NCI-H460 (cell line): ENCODE results near the gene DLGAP1. TPM values are rescaled to one million over a fixed set of nuclear protein-coding genes. Genes with fewer than 3 reads are reported as not detected.

Source experiments
- DNase-seq: peaks from one replicate; pipeline ENCODE4 v3.0.0-alpha.2; 2016; ENCODE audit warnings: low read depth; ENCODE audit errors: extremely low read depth
- total RNA-seq: library from RNA; depleted of rRNA; stranded (reverse); fragments of >200 nt; shearing (Covaris generic); gene quantifications from 2 replicates; pipeline ENCODE4 v1.2.3, GENCODE V29; 2014

Gene DLGAP1
- total RNA-seq, 1 experiment from 2014 or later, result 1.8 TPM

DNA sequence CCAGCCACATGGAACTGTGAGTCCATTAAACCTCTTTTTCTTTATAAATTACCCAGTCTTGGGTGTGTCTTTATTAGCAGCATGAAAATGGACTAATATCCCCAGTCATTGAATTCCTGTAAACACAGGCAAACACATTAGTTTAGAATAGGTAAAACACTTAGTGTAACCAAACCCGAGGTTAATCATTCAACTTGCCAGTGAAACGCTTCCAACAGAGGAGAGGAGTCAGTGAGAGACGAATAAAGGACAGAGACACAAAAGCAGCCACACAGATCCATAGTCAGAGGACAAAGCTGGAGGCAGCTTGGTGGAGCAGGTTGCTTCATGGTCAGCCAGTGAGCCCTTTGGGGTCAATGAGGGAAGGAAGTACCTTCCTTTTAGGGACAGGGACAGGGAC lies 657.1 kb downstream of the DLGAP1 start:
- DNase-seq, result no peak

DNA sequence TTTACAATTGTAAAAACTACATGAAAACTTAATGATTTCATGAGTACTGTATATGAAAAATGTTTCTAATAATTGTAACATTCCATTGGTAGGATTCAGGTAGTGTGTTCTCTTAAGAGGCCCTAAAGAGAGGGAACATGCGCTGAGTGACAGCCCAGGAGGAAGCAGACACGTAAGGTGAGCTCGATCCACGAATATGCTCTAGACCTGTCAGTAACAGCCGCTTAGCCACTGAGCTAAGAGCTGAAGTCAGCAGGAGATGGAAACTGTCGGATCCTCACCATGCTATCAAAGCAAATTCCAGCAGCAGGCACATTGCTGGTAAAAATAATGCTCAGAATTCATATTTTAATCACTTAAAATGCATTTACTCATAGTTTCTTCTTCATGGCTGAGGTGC lies 658.7 kb downstream of the DLGAP1 start:
- no peak for DNase-seq

DNA sequence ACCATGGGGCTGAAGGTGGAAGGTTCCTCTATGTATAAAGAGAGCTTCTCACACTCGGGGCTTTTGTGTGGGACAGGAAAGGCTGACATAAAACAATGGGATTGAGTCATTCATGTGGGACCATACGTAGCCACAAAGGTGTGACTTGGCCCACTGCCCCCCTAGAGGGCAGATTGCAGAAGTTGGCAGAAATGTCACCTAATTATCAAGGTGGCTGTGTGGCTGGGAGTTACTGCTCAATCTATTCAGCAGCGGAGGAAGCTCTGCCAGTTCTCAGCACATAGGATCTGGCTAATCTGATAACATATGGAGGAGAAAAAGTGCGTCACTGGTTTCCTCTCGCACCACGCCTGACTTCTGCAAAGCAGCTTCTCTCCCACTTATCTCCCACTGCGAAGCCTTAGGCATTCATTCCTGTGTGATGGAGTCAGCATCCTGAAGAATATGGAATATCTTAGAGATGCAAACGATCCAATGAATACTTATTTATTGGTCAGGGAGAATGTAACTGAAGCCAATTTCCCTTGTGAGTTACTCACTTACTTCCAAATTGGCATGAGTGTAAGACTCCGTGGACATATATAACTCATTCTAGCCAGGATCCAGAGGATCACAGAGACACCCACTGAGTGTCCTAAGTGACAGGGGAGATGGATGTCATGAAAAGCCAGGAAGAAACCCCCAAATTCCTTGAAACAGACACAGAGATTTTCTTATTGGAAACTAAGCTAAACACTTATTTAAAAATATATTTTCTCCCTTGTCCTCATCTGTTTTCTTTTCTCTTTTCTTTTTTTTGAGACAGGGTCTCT lies 660.4 kb downstream of the DLGAP1 start:
- DNase-seq, result peak; percentile 86

DNA sequence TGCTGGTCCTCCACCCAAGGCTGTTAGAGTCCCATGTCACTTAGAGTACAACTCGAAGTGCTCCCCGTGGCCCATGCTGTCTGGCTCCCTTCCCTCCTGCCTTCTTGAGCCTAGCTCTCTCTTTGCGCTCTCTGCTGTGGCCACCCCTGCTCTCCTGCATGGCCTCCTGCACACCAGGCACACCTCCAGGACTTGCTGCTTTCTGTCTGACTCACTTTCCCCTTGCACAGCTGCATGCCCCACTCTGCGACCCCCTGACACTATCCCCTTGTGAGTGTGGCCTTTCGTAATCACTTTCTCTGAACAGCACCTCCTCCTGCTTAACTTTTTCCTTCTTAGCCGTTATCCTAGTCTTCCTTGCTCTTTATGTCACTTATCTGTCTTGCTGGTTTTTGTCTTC lies 661.6 kb downstream of the DLGAP1 start:
- DNase-seq, result no peak

DNA sequence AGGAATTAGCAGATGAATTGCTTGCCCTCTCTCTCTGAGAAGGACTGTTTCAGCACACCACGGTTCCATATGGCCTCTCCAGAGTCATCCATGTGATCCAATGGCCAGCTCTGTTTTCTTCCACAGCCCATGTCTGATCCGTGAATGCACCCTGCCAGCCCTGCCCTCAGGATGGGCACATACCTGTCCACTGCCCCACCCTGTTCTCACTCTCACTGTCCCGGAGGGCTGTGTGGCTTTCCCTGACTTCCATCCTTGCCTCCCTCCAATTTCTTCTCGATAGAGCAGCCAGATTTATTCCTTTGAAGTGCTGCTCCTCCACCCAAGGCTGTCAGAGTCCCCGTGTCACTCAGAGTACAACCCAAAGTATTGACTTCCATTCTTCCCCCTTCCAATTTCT lies 662.0 kb downstream of the DLGAP1 start:
- DNase-seq, result no peak

DNA sequence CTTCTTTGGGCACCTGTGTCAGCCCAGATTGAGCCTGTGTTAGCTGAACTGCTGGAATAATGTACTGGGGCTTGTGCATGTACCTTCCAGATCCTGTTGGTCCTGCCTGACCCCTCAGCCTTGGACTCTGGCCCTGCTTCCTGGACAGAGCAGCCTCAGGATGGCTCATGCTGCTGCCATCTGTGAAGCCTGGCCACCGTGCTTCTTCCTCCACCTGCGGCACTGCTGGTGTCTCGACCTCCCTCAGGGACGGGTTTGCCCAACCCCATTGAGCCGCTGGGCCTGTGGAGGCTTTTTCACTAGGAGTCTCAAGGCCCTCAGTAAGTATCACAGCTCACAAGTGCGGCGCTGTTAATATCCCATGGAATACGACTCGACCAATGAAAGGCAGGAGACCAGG lies 662.4 kb downstream of the DLGAP1 start:
- no peak for DNase-seq

DNA sequence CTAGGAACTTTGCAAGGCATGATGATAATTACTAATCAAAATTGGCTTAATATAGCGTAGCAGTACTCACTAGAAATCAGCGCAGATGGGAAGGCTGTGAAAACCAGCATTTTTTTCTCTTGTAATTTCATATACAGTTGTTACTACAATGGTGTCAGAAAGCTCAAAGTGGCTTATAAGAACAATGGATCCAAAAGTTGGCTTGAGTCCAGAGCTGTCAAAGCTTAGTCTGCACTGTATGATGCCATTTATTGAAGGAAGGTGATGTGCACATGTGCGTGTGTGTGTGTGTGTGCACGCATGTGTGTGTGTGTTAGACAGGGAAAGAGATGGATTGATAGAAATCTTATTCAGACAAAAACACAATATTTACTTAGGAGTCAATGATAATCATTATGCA lies 663.9 kb downstream of the DLGAP1 start:
- DNase-seq, result no peak

DNA sequence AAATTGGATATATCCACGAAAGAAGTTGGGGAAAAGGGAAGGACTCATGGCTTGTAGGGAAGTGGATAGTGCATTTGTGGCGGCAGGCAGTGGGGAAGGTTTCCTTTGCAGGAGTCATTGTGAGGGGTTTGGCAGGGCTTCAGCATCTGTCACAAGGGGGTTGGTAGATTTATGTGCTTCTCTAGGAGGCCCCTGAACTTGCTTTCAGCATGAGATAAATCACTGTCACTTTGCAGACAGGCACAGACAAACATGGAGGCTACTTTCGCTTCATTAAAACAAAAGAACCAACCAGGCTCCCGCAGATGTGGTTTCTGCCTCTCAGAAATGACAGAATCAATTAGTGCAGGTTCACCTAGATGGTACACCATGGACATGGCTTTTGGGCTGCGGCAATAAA lies 664.4 kb downstream of the DLGAP1 start:
- DNase-seq, result no peak

DNA sequence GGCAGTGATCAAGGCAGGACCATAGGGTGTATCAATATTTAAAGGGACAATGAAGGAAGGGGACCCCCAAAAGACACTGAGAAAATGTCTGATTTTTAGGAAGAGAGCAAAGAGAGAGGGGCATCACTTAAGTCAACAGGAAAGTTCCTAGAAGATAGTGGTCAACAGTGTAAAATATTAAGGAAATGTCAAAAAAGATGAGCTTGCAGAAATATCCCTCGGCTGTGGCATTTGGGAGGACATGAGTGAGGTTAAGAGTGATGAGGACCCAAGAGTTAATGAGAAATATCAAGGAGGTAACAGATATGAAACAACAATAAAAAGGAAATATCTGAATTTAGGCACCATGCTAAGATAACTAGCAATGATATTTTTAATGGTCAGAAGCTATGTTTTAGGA lies 665.6 kb downstream of the DLGAP1 start:
- no peak for DNase-seq

DNA sequence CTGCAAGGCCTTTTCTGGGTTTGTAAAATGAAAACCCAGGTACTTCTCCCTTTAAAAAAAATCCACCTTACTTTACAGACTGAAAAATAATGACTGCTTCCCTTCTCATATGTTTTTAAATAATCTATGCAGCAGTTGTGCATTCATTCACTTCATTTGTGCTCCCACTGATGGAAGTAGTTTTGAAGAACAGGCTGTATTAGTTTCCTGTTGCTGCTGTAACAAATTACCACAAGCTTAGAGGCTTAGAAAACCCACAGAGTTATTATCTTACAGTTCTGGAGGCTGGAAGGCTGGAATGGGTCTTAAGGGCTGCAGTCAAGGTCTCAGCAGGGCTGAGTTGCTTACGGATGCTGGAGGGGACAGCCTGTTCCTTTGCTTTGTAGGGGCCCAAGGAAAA lies 670.2 kb downstream of the DLGAP1 start:
- no peak for DNase-seq

DNA sequence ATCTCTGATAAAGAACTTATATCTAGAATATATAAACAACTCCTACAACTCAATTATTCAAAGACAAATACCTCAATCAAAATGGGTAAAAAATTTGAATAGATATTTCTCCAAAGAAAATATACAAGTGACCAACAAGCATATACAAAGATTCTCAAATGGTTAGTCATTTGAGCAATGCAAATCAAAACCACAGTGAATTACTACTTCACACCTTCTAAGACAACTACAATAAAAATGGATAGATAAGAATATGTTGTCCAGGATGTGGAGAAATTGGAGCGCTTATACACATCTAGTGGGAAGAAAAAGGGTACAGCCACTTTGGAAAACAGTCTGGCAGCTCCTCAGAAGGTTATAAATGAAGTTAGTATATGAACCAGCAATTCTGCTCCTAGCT lies 672.2 kb downstream of the DLGAP1 start:
- no peak for DNase-seq

DNA sequence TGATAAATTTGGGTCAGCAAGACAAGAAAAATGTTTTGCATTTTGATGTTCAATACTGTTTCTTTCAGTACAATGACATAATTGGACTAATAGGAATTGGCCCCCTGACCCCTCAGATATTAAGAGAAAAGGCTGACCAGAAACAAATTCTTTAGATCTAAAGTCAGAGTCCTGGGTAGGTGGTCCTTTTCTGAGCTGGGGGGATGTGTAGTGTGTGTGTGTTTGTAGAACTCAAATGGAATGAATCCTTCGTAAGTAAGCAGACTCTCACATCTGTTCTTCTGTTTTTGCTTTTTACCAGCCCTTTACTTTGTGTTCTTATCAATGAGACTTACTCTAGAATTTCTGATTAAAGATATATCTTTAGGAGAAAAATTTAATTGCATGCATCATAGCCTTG lies 677.4 kb downstream of the DLGAP1 start:
- DNase-seq, result no peak

DNA sequence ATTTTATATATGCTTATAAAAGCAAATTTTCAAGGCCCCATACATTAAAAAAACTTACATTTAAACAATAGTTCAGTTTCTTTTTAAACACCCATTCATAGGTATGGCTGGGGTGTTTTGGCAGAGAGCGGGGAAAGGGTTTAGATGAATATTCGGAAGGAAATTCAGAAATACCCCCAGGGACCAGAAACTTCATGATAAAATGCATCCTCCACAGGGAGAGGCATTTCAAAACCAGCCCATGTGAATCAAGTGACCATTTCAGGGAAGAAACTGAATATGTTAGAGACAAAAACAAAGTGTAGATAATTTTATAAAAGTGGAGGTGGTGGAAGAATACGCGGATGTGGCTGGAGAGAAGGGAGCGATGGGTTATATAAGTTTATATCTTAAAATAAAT lies 678.0 kb downstream of the DLGAP1 start:
- no peak for DNase-seq

DNA sequence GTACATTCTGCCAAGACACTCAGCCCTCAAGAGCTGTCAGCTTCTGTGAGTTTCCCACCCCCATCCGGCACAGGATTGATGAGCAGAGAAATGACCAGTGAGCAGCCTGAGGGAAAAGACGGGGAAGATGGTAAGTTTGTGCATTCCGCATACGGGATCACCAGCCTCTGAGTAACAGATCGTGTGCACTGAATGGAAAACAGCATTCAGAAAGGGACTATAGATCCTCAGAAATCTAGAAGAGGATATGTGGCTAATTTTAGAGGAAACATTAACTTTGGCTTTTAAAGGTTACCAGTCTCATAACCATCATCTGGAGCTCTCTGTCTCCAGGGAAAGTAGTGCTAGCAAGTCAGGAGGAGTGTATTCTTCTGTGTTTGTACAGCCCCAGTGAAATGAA lies 679.1 kb downstream of the DLGAP1 start:
- DNase-seq, result no peak

DNA sequence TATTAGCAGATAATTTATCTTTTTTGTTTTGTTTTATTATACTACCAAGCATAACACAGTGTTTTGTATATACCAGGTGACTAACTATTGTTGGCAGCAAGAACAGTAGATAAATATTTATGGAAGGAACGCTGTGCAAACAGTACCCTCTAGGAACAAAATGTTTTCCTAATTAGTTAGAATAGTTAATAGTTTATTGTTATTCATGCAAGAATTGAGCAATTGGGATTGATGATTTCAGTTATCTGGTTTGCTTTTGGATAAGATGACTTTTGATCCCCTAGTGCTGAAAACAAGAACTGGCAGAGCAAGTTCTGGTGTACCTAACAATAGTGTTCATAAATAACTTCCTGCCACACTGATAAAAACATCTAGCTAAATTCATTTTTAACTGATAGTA lies 681.8 kb downstream of the DLGAP1 start:
- no peak for DNase-seq

DNA sequence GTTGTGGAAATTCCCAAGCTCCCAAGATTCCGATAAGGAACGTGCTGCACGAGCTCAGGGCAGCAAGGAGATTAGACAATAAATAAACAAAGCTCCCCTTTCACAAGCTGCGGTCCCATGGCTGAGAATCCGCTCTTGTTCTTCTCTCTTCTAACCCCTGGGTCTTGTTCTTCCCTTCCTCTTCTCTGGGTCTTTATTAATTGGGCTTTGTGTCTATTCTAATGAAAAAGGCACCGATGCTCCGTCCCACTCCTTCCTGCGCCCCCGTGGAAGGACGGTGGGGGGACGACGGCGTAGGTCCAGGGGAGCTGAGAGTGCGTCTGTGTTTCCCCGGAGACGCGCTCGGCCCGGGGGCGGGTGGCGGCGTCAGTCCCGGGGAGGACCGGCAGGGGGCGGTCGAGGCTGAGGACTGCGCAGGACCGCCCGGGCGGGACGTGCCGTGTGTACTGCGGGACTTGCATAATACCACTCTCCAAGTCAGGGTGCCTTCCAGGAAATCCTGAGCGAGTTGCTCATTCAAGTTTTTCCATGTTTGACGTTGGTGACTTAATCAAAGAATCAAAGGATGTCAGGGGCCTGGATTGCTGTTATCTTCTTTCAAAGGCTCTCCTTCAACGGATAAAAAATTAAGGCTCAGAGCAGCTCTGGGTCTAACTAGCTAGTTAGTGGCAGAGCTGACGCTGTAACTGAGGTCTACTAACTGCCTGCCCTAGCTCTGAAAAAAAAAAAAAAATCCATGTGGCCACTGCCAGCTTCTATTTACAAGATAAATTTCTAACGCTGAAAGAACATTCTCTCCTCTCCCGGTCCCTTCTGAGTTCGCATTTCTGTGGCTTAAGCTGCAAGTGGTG lies 683.8 kb downstream of the DLGAP1 start:
- DNase-seq, result peak; percentile 79

DNA sequence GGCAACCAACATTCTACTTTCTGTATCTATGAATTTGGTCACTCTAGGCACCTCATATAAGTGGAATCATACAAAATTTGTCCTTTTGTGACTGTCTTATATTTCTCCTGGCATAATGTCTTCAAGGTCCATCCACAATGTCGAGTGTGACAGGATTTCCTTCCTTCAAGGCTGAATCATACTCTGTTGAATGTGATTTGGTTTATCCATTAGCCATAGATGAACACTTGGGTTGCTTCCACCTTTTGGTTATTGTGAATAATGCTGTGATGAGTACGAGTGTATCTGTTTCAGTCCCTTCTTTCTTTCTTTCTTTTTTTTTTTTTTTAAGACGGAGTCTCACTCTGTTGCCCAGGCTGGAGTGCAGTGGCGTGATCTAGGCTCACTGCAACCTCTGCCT lies 693.8 kb downstream of the DLGAP1 start:
- DNase-seq, result no peak

DNA sequence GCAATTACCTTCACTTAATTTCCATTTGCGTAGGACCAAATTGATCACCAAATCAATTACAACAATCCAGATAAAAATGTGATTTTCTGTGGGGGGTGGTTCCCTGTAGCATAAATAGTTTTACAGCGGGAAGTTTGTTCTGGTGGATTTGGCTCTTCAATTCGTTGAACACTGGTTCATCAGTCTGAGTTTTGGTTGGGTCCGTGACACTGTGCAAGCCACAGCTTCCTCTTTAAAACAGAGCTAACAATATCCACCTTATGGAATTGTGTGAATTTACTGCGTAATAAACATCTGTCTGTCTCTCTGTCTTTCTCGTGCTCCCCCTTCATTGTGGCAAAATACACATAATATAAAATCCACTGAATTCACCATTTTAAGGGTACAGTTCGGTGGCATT lies 694.4 kb downstream of the DLGAP1 start:
- no peak for DNase-seq

DNA sequence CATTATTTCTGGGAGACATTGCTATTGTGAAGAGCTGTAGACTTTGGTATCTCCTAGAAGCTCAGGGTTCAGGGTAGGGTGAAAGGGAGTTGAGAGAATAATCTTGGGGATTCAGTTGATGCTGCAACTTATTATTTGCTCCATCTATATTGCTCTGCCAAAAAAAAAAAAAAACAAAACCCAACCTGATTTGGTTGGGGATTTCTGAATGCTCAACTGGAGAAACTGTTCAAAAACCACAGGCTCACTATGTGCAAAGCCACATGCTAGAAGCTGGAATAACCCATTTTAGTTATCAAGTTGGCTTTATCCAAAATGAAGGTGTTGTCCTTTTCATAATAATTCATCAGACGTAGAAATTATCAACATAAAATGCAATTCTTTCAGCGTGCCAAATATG lies 696.0 kb downstream of the DLGAP1 start:
- DNase-seq, result no peak

DNA sequence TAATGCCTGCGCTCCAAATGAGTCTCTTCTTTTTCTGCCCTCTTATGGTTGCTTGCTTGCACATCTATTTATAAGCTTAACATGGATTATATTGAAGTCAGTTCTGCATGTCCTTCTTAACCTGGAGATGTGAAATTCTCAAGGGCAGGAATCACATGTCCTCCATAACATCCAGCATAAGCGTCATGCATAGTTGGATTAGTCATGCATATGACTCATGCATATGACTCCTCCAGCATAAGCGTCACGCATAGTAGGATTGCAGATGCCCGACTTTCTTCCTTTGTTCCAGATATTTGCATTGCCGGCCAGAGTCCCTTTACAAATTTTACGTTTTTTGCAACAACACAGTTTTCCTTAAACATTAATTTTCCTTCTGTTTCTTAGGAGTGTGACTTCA lies 696.6 kb downstream of the DLGAP1 start:
- peak; percentile 91 for DNase-seq

DNA sequence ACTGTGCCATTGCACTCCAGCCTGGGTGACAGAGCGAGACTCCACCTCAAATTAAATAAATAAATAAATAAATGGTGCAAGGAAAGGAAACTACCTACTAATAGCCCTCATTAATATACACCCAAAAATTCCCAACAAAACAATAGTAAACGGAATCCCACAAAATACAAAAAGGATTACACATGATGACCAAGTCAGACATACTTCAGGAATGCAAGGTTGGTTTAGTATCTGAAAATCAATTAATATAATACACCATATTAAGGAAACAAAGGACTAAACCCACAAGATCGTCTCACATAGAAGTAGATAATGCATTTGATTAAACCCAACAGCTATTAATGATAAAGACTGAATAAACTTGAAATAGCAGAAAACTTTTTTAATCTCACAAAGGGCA lies 697.7 kb downstream of the DLGAP1 start:
- no peak for DNase-seq

DNA sequence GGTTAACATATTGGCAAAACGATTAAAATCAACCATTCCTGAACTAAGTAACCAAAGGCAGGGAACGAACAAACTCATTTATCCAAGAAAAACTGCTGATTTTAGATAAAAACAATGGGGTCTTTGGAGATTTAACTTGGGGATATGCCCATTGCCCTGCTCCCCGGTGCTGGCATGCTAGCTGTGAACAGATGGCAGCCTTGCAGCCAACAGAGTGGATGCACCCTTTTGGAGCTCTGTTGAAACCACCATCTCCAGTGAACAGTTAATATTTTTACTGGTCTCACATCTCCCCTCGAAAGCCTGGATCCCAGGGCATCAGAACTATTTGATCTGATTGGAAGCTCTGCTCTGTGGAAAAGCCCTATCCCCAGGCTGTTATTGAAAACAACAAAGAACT lies 702.0 kb downstream of the DLGAP1 start:
- DNase-seq, result no peak
